SH-SY5Y (cell line): ENCODE results near the gene RNPS1.

ENCODE experiments used
- GATA2 ChIP-seq: IDR thresholded peaks from 2 replicates; pipeline ENCODE4 v1.6.1; 2011; ENCODE audit warnings: mild to moderate bottlenecking, low read depth, low read length
- GATA3 ChIP-seq: IDR thresholded peaks from 2 replicates; pipeline ENCODE4 v1.6.1; 2011; ENCODE audit warnings: low read depth, mild to moderate bottlenecking, low read length, moderate library complexity

DNA sequence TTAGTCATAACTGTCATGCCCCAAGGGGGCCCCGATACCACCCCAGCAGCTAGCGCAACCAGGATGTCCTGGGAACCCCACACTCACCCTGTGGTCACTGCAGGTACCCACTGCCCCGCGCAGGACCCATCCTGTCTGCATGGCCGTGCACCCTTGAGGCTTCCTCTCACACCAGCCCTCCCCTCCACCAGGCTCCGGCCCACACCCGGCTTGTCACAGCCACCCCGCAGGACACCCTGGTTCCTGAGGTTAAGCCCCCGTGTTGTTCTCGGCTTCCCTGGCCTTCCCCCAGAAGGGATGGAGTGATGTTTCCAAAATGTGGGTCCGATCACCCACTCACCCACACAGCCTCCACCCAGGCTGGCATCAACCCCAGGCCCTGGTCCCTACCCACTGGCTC lies 24.1 kb downstream of the RNPS1 start:
- no peak for TF ChIP-seq GATA2
- TF ChIP-seq GATA3, result no peak
